ENCODE results near the gene HHLA2.
A peak's percentile ranks its signal among the peaks of the same experiment; 100 is the strongest.

The HHLA2 gene

DNA sequence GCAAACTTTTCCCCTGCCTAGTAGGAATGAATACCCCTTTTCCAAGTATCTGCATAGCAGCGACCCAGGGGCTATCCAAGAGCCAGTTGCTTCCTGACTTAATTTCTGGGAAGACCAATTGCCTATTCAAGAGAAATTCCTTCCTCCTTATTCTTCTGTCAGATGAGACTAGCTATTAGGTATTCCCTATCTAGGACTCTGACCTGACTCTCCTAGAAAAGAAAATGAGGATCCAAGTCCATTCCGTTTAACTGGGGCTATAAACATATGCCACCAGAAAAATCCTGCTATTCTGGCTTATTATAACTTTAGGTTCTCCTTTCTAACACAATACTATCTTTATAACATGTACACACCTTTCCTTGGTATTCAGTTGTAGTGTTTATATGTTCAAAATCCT lies 1.7 kb downstream of the HHLA2 start:
- FAIRE-seq: no peak
- TF ChIP-seq TAF1 (IDR thresholded peaks at IDR 0.05; ENCODE audit: low read depth, low read length): no peak
- TF ChIP-seq SPI1 (IDR thresholded peaks at IDR 0.05; ENCODE audit: low read depth, low read length): no peak
- DNase-seq (ENCODE audit: insufficient read length, low spot score): no peak

DNA sequence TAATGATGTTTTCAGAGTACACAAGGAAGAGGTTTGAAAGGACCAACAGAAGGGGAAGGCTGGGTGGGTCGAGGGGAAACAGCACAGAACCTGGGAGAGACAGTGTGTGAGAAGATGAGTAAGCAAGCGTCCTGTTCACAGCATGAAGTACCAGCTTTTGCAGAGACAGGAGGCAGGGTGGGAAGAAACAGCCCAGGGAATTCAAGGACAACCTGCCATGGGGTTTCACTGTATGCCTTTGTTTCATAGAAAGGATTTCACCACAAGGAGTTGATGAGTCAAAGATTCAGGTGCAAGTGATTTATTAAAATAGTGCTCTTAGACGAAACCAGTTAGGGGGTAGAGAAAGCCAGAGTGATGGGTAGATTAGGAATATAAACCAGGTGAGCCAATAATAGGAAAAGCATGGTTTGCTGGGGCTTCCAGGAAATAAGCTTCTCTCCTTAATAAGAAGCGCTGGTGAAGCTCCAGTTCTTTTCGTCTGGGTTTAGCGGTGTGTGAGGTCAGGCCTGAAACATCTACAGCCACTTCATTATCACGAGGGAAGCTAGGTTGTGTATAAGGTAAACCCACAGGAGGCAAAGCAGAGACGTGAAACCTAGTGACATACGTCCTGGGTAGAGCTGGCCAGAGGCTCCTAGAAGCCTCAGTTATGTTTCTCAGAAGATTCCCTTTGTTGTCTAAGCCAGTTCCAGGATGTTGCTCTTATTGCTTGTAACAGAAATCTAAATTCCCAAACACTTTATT lies 3.9 kb downstream of the HHLA2 start:
- no peak for FAIRE-seq
- no peak for DNase-seq (ENCODE audit: insufficient read length, low spot score)
- TF ChIP-seq POLR2A (IDR thresholded peaks at IDR 0.05; ENCODE audit: low read depth, low read length): no peak
- TF ChIP-seq POU2F2 (IDR thresholded peaks at IDR 0.05; ENCODE audit: low read depth, low read length): no peak
- no peak for TF ChIP-seq POLR2AphosphoS5 (IDR thresholded peaks at IDR 0.05; ENCODE audit: low read depth, low read length)
- TF ChIP-seq TAF1 (IDR thresholded peaks at IDR 0.05; ENCODE audit: low read depth, low read length): no peak
- no peak for TF ChIP-seq SPI1 (IDR thresholded peaks at IDR 0.05; ENCODE audit: low read depth, low read length)
- TF ChIP-seq PAX5 (IDR thresholded peaks at IDR 0.05; ENCODE audit: insufficient read depth, low read length, severe bottlenecking): no peak

DNA sequence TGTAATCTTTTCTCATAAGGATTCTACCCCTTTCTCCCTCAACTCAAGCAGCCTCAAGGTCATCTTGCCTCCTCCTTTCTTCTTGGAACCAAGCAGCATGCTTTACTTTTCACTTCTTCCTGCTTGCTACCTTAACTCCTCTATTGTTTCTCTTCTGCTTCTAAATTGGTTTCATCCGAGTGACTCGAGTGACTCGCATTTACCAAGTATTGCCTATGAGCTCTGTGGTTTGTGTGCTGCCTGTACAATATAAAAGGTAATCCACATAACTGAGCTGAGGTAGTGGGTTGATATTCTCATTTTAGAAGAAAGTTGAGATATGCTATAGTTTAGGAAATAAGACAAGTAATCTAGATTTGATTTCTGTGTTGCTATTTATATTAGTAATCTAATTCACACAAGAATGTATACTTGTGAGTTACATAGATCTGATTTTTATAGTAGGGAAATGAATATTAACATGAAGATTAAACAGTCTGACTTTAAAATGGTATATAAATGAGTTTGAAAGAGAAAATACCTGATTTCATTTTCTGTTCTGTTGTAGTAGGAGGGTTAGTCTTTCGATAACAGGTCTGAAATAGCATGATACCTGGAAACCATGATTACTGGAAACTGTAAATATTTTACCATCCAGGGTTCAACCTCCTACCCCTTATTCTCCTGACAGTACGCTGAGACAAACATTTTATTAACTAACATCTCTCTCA lies 5.5 kb downstream of the HHLA2 start:
- FAIRE-seq: no peak

DNA sequence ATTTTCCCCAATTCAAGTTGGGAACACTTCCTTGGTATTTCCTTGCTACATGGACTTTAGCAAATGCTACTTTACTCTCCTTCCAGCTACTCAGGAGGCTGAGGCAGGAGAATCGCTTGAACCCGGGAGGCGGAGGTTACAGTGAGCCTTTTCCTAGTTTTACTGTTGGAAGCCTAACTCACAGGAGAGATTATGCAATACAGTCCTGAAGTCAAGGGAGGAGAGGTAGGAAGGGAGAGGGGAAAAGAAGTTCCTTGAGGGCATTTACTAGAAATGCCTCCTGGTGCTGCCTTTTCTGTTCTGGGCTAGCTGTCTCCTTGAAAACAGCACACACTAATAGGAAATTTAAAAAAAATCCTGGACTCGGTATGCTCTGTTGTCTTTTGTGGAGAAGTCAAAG lies 6.2 kb downstream of the HHLA2 start:
- FAIRE-seq: no peak
- no peak for DNase-seq (ENCODE audit: insufficient read length, low spot score)
- TF ChIP-seq TAF1 (IDR thresholded peaks at IDR 0.05; ENCODE audit: low read depth, low read length): no peak
- no peak for TF ChIP-seq POLR2A (IDR thresholded peaks at IDR 0.05; ENCODE audit: low read depth, low read length)
- TF ChIP-seq POLR2AphosphoS5 (IDR thresholded peaks at IDR 0.05; ENCODE audit: low read depth, low read length): no peak
- TF ChIP-seq POU2F2 (IDR thresholded peaks at IDR 0.05; ENCODE audit: low read depth, low read length): no peak
- TF ChIP-seq SPI1 (IDR thresholded peaks at IDR 0.05; ENCODE audit: low read depth, low read length): no peak
- TF ChIP-seq PAX5 (IDR thresholded peaks at IDR 0.05; ENCODE audit: insufficient read depth, low read length, severe bottlenecking): no peak

More for the DNA sequence above, 5.5 kb downstream of the HHLA2 start:
- no peak for DNase-seq (ENCODE audit: insufficient read length, low spot score)
- no peak for TF ChIP-seq PAX5 (IDR thresholded peaks at IDR 0.05; ENCODE audit: insufficient read depth, low read length, severe bottlenecking)
- no peak for TF ChIP-seq POLR2AphosphoS5 (IDR thresholded peaks at IDR 0.05; ENCODE audit: low read depth, low read length)
- no peak for TF ChIP-seq TAF1 (IDR thresholded peaks at IDR 0.05; ENCODE audit: low read depth, low read length)
- TF ChIP-seq POLR2A (IDR thresholded peaks at IDR 0.05; ENCODE audit: low read depth, low read length): no peak
- TF ChIP-seq POU2F2 (IDR thresholded peaks at IDR 0.05; ENCODE audit: low read depth, low read length): no peak
- no peak for TF ChIP-seq SPI1 (IDR thresholded peaks at IDR 0.05; ENCODE audit: low read depth, low read length)

DNA sequence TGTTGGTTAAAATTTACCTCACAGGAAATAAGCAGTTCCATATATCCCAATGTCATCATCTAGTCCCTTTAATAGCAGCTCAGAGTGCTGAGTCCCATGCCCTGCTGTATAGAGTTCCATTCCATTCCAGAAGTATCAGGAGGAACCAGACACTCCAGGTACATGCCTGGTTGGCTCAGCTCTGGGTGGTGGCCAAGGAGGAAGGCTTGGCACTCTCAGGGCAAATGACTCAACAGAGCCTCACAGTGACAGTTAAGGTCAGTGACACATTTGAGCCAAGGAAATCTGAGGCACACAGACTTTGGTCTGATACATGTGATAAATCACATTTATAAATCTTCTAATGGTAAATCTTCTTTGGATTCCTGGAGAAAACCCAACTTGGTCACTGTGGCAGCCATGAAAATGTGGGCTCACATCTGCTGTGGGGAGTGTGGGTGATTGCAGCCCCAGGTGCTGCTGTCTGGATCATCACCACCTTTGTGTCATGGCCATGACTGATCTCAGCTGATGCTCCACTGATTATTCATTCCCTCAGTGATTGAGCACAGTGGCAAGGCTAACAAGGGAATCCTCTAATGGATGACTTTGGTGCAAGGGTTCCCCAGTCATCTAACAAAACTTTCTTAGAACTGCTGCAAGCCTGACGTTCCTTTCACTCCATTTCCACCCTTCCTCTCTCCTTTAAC lies 9.3 kb downstream of the HHLA2 start:
- DNase-seq (ENCODE audit: insufficient read length, low spot score) (no peak), FAIRE-seq (peak; percentile 66)
- TF ChIP-seq TAF1 (IDR thresholded peaks at IDR 0.05; ENCODE audit: low read depth, low read length) (no peak), SPI1 (IDR thresholded peaks at IDR 0.05; ENCODE audit: low read depth, low read length) (no peak), POLR2A (IDR thresholded peaks at IDR 0.05; ENCODE audit: low read depth, low read length) (no peak), POLR2AphosphoS5 (IDR thresholded peaks at IDR 0.05; ENCODE audit: low read depth, low read length) (no peak), PAX5 (IDR thresholded peaks at IDR 0.05; ENCODE audit: insufficient read depth, low read length, severe bottlenecking) (no peak), POU2F2 (IDR thresholded peaks at IDR 0.05; ENCODE audit: low read depth, low read length) (no peak)

DNA sequence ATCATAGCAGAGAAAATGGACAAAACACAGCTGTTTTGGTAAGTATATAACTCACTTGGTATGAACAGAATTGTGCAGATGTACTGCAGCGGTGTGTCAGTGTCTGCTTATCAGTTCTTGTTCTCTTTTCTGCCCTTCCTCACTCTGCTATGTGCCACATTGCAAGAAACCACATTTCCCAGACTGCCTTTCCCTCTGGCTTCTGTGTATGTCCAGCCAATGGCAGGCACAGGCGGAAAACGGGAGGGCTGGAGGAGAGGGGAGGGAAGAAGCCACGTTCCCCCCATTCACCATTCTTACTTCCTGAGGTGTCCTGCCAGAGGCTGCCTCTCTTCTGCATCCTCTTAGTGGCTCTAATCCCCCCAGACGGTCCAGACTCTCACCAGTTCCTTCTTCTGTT lies 15.4 kb downstream of the HHLA2 start:
- no peak for FAIRE-seq

DNA sequence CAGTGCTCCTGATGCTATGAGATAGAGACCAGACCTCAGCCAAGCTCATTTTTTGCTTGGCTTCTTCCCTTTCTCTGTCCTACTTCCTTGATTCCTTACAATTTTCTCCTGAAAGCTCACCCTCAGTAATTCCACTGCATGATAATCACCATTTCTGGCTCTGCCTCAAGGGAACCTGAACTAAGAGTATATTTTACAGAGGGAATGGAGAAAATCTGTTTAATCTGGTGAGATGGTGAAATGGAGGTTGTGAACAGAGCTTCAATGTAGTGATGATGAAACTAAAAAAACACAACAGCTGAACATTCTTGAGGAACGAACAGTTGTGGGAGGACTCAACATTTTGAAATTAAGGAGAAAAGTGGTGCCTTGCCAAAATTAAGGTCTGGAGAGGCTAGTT lies 16.3 kb downstream of the HHLA2 start:
- FAIRE-seq (no peak), DNase-seq (ENCODE audit: insufficient read length, low spot score) (no peak)
- no peak for TF ChIP-seq PAX5 (IDR thresholded peaks at IDR 0.05; ENCODE audit: insufficient read depth, low read length, severe bottlenecking)
- no peak for TF ChIP-seq POU2F2 (IDR thresholded peaks at IDR 0.05; ENCODE audit: low read depth, low read length)
- no peak for TF ChIP-seq TAF1 (IDR thresholded peaks at IDR 0.05; ENCODE audit: low read depth, low read length)

More for the DNA sequence above, 15.4 kb downstream of the HHLA2 start:
- no peak for DNase-seq (ENCODE audit: insufficient read length, low spot score)
- TF ChIP-seq SPI1 (IDR thresholded peaks at IDR 0.05; ENCODE audit: low read depth, low read length): no peak
- TF ChIP-seq POLR2AphosphoS5 (IDR thresholded peaks at IDR 0.05; ENCODE audit: low read depth, low read length): no peak
- TF ChIP-seq POLR2A (IDR thresholded peaks at IDR 0.05; ENCODE audit: low read depth, low read length): no peak
- no peak for TF ChIP-seq PAX5 (IDR thresholded peaks at IDR 0.05; ENCODE audit: insufficient read depth, low read length, severe bottlenecking)
- TF ChIP-seq POU2F2 (IDR thresholded peaks at IDR 0.05; ENCODE audit: low read depth, low read length): no peak
- TF ChIP-seq TAF1 (IDR thresholded peaks at IDR 0.05; ENCODE audit: low read depth, low read length): no peak

DNA sequence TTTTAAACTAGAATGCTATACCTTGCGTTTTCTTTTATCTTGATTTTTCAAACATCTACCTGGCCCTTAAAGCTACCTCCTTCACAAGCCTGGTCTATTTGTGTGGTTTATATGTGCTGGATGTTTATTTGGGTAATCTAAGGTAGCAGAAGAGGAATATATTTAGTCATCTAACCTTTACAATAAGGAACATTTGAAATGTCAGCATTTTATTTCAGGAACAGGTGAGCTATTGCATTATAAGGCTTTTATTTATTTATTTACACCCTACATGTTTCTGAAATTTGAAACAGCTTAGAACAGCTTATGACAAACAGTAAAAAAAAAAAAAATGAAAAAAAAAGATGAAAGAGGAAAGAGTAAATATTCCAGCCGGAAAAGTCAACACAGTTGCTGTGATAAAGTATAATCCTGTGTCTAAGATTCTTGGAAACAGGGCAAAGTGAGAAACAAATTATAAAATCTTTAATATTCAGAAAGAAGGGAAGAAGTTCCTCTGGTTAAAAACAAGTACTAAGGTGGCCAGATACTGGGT lies 19.5 kb downstream of the HHLA2 start:
- FAIRE-seq (no peak), DNase-seq (ENCODE audit: insufficient read length, low spot score) (no peak)
- no peak for TF ChIP-seq POU2F2 (IDR thresholded peaks at IDR 0.05; ENCODE audit: low read depth, low read length)
- no peak for TF ChIP-seq SPI1 (IDR thresholded peaks at IDR 0.05; ENCODE audit: low read depth, low read length)
- TF ChIP-seq POLR2AphosphoS5 (IDR thresholded peaks at IDR 0.05; ENCODE audit: low read depth, low read length): no peak

DNA sequence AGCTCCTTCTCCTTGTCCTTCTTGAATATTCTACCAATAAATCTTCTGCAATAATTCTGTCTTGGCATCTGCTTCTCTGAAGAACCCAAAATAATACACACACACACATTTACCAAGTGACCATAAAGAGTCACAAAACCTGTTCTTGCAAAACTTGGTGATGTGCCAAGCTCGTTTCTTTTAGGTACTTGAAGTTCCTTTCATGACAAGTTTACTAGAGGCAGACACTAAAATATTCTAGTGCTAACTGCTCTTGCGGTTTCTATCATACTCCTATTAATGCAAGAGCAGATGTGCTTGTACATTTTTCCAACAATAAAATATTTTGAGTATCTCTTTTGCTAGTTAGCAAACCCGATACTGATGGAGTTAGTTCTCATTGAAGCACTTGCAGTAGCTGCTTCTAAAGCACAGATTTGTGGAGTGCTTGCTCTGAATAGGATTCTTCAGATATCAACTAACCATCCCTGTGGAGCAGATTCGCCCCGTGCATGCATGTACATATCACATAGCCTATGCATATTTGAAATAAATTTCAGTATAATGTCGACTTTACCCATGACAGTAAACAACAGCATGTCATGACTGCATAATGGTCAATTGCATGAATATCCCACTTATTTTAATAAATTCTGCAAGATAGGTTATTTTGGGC lies 23.2 kb downstream of the HHLA2 start:
- no peak for DNase-seq (ENCODE audit: insufficient read length, low spot score)
- TF ChIP-seq SPI1 (IDR thresholded peaks at IDR 0.05; ENCODE audit: low read depth, low read length): no peak
- TF ChIP-seq PAX5 (IDR thresholded peaks at IDR 0.05; ENCODE audit: insufficient read depth, low read length, severe bottlenecking): no peak
- no peak for TF ChIP-seq POU2F2 (IDR thresholded peaks at IDR 0.05; ENCODE audit: low read depth, low read length)
- TF ChIP-seq TAF1 (IDR thresholded peaks at IDR 0.05; ENCODE audit: low read depth, low read length): no peak
- TF ChIP-seq POLR2AphosphoS5 (IDR thresholded peaks at IDR 0.05; ENCODE audit: low read depth, low read length): no peak
- TF ChIP-seq POLR2A (IDR thresholded peaks at IDR 0.05; ENCODE audit: low read depth, low read length): no peak
- FAIRE-seq: no peak

All from GM12891 (cell line).